ENCODE measurements around the gene MYCBPAP. TPM values are rescaled to one million over a fixed set of nuclear protein-coding genes. Genes with fewer than 3 reads are reported as not detected.

MYCBPAP gene
- total and polyA plus RNA-seq, 2 donors (not counting 3 experiments of a cell fraction or from before 2014, with no cell fraction given) = 0.40 to 0.66 TPM

DNA sequence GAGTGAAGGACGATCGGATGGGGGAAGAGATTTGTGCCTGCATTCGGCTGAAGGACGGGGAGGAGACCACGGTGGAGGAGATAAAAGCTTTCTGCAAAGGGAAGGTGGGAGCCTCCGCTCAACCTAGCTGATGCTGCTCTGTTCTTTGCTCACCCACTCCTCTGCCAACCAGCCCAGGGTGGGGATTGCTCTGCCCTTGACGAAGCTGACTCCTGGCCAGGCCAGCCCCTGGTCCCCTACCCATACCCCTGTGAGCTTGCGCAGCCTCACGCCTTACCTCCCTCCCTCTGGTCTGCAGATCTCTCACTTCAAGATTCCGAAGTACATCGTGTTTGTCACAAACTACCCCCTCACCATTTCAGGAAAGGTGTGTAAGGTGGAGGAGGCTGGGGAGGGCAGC lies 34.3 kb upstream of the MYCBPAP start:
- peaks cover 10 to 30% of the 10 kb centered on the region in 2 experiments for H3K27me3 ChIP-seq (ENCODE audit: control insufficient read depth in 2 of 2, insufficient read depth in 2 of 2, low read length in 2 of 2)
- ChIA-PET POLR2A (no interaction called here), CTCF (interaction anchor here (1.6 to 2.6 kb wide), 2 partner anchors 77 to 112 kb away, joined by 4 to 10 read pairs; partner anchors contain the start of gene LRRC59)
- no peaks in the 10 kb centered on the region for H3K9me3 ChIP-seq (replicated peaks; ENCODE audit: control insufficient read depth, insufficient read depth, low read length)
- H2AFZ ChIP-seq (ENCODE audit: low read depth, low read length) = no peak overlapping the region
- H3K27ac ChIP-seq (ENCODE audit: insufficient read depth, low read depth, low read length) = no peak overlapping the region
- H4K20me1 ChIP-seq (replicated peaks; ENCODE audit: control insufficient read depth, extremely low read depth, insufficient read depth, low read length) = no peaks in the 10 kb centered on the region
- dilution Hi-C loops (cut with MboI; ENCODE audit: extremely low pct_ligation_motif_present, low sequenced_read_pairs) = no loop called here
- peaks cover 2% of the 10 kb centered on the region for H3K4me1 ChIP-seq (ENCODE audit: control insufficient read depth, extremely low read depth, insufficient read depth, low read length)
- BruUV-seq (replicated peaks) = no TSS peak
- DNase-seq (ENCODE audit: low read depth, low spot score) (no peak), FAIRE-seq (no peak)
- no peak overlapping the region for H3K4me3 ChIP-seq (replicated peaks in 1 of 3; ENCODE audit: insufficient read depth in 1 of 3, low read depth in 1 of 3, low read length in 3 of 3)
- H3K9me1 ChIP-seq (replicated peaks; ENCODE audit: control insufficient read depth, extremely low read depth, insufficient read depth, low read length) = no peaks in the 10 kb centered on the region
- no peak overlapping the region for H3K4me2 ChIP-seq (ENCODE audit: insufficient read depth, low read length)
- intact Hi-C loops (cut with micrococcal nuclease) = no loop called here
- H3K9ac ChIP-seq (replicated peaks; ENCODE audit: extremely low read depth, insufficient read depth, low read length) = no peak overlapping the region
- TF ChIP-seq FOS (IDR thresholded peaks at IDR 0.05; ENCODE audit: borderline replicate concordance, insufficient read depth, low read length) = no peak
- TF ChIP-seq JUN (IDR thresholded peaks at IDR 0.05; ENCODE audit: borderline replicate concordance, insufficient read depth, insufficient read length, low read depth) = no peak
- no peak for TF ChIP-seq EZH2 (IDR thresholded peaks at IDR 0.05; ENCODE audit: borderline replicate concordance, low read depth, low read length, severe bottlenecking)
- no peak for TF ChIP-seq MYC (IDR thresholded peaks at IDR 0.05; ENCODE audit: low read depth, low read length)
- TF ChIP-seq, protein P1, sequence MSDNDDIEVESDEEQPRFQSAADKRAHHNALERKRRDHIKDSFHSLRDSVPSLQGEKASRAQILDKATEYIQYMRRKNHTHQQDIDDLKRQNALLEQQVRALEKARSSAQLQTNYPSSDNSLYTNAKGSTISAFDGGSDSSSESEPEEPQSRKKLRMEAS (IDR thresholded peaks at IDR 0.05; ENCODE audit: insufficient read depth, insufficient read length) = no peak
- TF ChIP-seq GATA2 (IDR thresholded peaks at IDR 0.05; ENCODE audit: insufficient read depth, insufficient read length, low read depth, low read length) = no peak
- no peak for TF ChIP-seq POLR2AphosphoS5 (IDR thresholded peaks at IDR 0.05; ENCODE audit: insufficient read depth, low read depth, low read length)
- TF ChIP-seq POLR2A (IDR thresholded peaks at IDR 0.05; ENCODE audit: low read depth, low read length) = no peak
- H3K36me3 ChIP-seq (ENCODE audit: control insufficient read depth in 2 of 2, extremely low read depth in 1 of 2, insufficient read depth in 2 of 2, low read length in 2 of 2) = no peaks in the 10 kb centered on the region
- no peaks in the 10 kb centered on the region for H3K79me2 ChIP-seq (ENCODE audit: control insufficient read depth, insufficient read depth, low read length)

DNA sequence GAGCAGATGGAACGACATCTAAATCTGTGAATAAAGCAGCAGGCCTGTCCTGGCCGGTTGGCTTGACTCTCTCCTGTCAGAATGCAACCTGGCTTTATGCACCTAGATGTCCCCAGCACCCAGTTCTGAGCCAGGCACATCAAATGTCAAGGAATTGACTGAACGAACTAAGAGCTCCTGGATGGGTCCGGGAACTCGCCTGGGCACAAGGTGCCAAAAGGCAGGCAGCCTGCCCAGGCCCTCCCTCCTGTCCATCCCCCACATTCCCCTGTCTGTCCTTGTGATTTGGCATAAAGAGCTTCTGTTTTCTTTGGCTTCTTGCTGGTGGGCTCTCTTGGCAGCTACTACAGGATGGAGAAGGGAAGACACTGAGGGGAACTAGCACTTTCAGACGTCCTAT lies 33.7 kb upstream of the MYCBPAP start:
- FAIRE-seq (no peak), DNase-seq (ENCODE audit: low read depth, low spot score) (no peak)
- TF ChIP-seq JUN (IDR thresholded peaks at IDR 0.05; ENCODE audit: borderline replicate concordance, insufficient read depth, insufficient read length, low read depth) = no peak
- TF ChIP-seq EZH2 (IDR thresholded peaks at IDR 0.05; ENCODE audit: borderline replicate concordance, low read depth, low read length, severe bottlenecking) = no peak
- no peak for TF ChIP-seq POLR2A (IDR thresholded peaks at IDR 0.05; ENCODE audit: low read depth, low read length)
- no peak for TF ChIP-seq GATA2 (IDR thresholded peaks at IDR 0.05; ENCODE audit: insufficient read depth, insufficient read length, low read depth, low read length)
- no peak for TF ChIP-seq FOS (IDR thresholded peaks at IDR 0.05; ENCODE audit: borderline replicate concordance, insufficient read depth, low read length)
- POLR2A ChIA-PET = no interaction called here
- Histone ChIP-seq H3K36me3 (ENCODE audit: control insufficient read depth in 2 of 2, extremely low read depth in 1 of 2, insufficient read depth in 2 of 2, low read length in 2 of 2) (no peaks in the 10 kb centered on the region), H3K4me3 (replicated peaks in 1 of 3; ENCODE audit: insufficient read depth in 1 of 3, low read depth in 1 of 3, low read length in 3 of 3) (no peak overlapping the region), H2AFZ (ENCODE audit: low read depth, low read length) (no peak overlapping the region), H3K9ac (replicated peaks; ENCODE audit: extremely low read depth, insufficient read depth, low read length) (no peak overlapping the region), H3K9me3 (replicated peaks; ENCODE audit: control insufficient read depth, insufficient read depth, low read length) (no peaks in the 10 kb centered on the region), H3K4me2 (ENCODE audit: insufficient read depth, low read length) (no peak overlapping the region), H3K4me1 (ENCODE audit: control insufficient read depth, extremely low read depth, insufficient read depth, low read length) (peaks cover 3% of the 10 kb centered on the region), H3K79me2 (ENCODE audit: control insufficient read depth, insufficient read depth, low read length) (peaks cover under 1% of the 10 kb centered on the region), H3K27ac (ENCODE audit: insufficient read depth, low read depth, low read length) (no peak overlapping the region), H3K27me3 (ENCODE audit: control insufficient read depth in 2 of 2, insufficient read depth in 2 of 2, low read length in 2 of 2) (peaks cover 10 to 25% of the 10 kb centered on the region in 2 experiments), H4K20me1 (replicated peaks; ENCODE audit: control insufficient read depth, extremely low read depth, insufficient read depth, low read length) (no peaks in the 10 kb centered on the region), H3K9me1 (replicated peaks; ENCODE audit: control insufficient read depth, extremely low read depth, insufficient read depth, low read length) (no peaks in the 10 kb centered on the region)
- no TSS peak for BruUV-seq (replicated peaks)
- intact Hi-C loops (cut with micrococcal nuclease) = no loop called here
- CTCF ChIA-PET = interaction anchor here (1.6 to 2.6 kb wide), 2 partner anchors 77 to 113 kb away, joined by 4 to 10 read pairs; partner anchors contain the start of gene LRRC59
- dilution Hi-C loops (cut with MboI; ENCODE audit: extremely low pct_ligation_motif_present, low sequenced_read_pairs) = no loop called here

Measured in endothelial cell of umbilical vein (primary cell).